Measurements from ENCODE around the gene CNKSR3.

DNA sequence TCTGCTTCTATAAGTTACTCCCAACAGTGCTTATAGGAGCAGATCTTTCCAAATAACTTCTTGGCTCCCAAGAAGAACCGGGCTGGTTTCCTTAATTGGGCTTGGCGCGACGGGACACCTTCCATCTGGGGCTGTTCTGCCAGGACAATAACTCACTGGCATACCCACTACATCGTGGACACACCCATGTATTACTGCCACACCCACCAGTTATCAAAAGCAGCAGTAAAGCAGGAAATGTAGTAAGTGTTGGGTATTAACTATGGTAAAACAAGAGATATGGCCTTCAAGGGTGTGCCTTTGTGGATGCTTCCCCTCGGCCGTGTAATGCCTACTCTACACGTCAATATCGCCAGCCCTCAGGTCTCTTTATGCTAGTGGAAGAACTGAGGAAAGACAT lies 24.7 kb downstream of the CNKSR3 start:
- TF ChIP-seq TAF1 (IDR thresholded peaks at IDR 0.05; ENCODE audit: borderline replicate concordance, low read depth, low read length) (no peak), POLR2A (IDR thresholded peaks at IDR 0.05; ENCODE audit: low read depth, low read length) (no peak), POLR2AphosphoS5 (IDR thresholded peaks at IDR 0.05; ENCODE audit: low read depth, low read length) (no peak)
